NCI-H2107 (cell line): ENCODE results near the gene KRTAP1-1.
"Not testable (repeated sequence)": the region's sequence is repeated elsewhere in the genome, so short reads cannot be mapped to it uniquely, and the experiment has no call there.

Experiments
- DNase-seq: peaks from one replicate; lab custom pipeline; 2025; lab: John Stamatoyannopoulos, UW

Gene KRTAP1-1

GRCh38 chr17:41012326-41013120 is 28.7 kb downstream of the KRTAP1-1 start:
- DNase-seq: no peak

GRCh38 chr17:41010441-41010840 is 30.8 kb downstream of the KRTAP1-1 start:
- DNase-seq: no peak

- DNase-seq: no peak
Measured at GRCh38 chr17:41009936-41010335, 31.3 kb downstream of the KRTAP1-1 start.

GRCh38 chr17:41009301-41009760 is 31.9 kb downstream of the KRTAP1-1 start:
- DNase-seq: no peak

- peak; percentile 70 for DNase-seq
Measured at GRCh38 chr17:41008811-41009210, 32.4 kb downstream of the KRTAP1-1 start, which contains the start of gene KRTAP3-1. Gene KRTAP3-1 (minus strand): TSS chr17:41009128. CDS start chr17:41009074, 54 bp downstream.

GRCh38 chr17:41004397-41004796 is 36.9 kb downstream of the KRTAP1-1 start:
- no peak for DNase-seq

- DNase-seq: no peak
Measured at GRCh38 chr17:41003926-41004325, 37.3 kb downstream of the KRTAP1-1 start.

- no peak for DNase-seq
Measured at GRCh38 chr17:41002814-41003213, 38.4 kb downstream of the KRTAP1-1 start.

- DNase-seq: no peak
Measured at GRCh38 chr17:41001795-41002194, 39.5 kb downstream of the KRTAP1-1 start.

GRCh38 chr17:40999563-40999962 is 41.7 kb downstream of the KRTAP1-1 start, which contains the start of gene KRTAP3-2:
Gene KRTAP3-2 (minus strand): TSS chr17:40999906. CDS start chr17:40999853, 53 bp downstream.
- not testable (repeated sequence) for DNase-seq

GRCh38 chr17:40997361-40997760 is 43.9 kb downstream of the KRTAP1-1 start:
- DNase-seq: no peak

- no peak for DNase-seq
Measured at GRCh38 chr17:40996829-40997228, 44.4 kb downstream of the KRTAP1-1 start.

GRCh38 chr17:40995116-40995515 is 46.1 kb downstream of the KRTAP1-1 start:
- no peak for DNase-seq

- no peak for DNase-seq
Measured at GRCh38 chr17:40993839-40994238, 47.4 kb downstream of the KRTAP1-1 start, which contains the start of gene KRTAP3-3. Gene KRTAP3-3 (minus strand): TSS chr17:40994164. CDS start chr17:40994097, 67 bp downstream.

GRCh38 chr17:40993084-40993483 is 48.2 kb downstream of the KRTAP1-1 start:
- DNase-seq: no peak

- DNase-seq: no peak
Measured at GRCh38 chr17:40992666-40993065, 48.6 kb downstream of the KRTAP1-1 start.
